Colonic mucosa (tissue), 4 donors: ENCODE results near the gene CASKIN2. TPM values are rescaled to one million over a fixed set of nuclear protein-coding genes. Genes with fewer than 3 reads are reported as not detected.
"Not testable (repeated sequence)": the region's sequence is repeated elsewhere in the genome, so short reads cannot be mapped to it uniquely, and the experiment has no call there.

Experiments
- DNase-seq: peaks from one replicate; pipeline ENCODE4 v3.0.0-alpha.2; 2020
- H3K27ac ChIP-seq: fragments of 200-600 bp; one replicate; pipeline ENCODE4 v1.8.0; 2021
- H3K27me3 ChIP-seq: fragments of 200-600 bp; one replicate; pipeline ENCODE4 v1.8.0; 2021
- H3K36me3 ChIP-seq: fragments of 200-600 bp; one replicate; pipeline ENCODE4 v1.8.0; 2021
- H3K4me1 ChIP-seq: fragments of 200-600 bp; one replicate; pipeline ENCODE4 v1.8.0; 2021; ENCODE audit warnings: mild to moderate bottlenecking
- H3K4me3 ChIP-seq: fragments of 200-600 bp; one replicate; pipeline ENCODE4 v1.8.0; 2021
- H3K9ac ChIP-seq, 2 donors: one replicate each; pipeline ENCODE4 v1.7.0; 2013; ENCODE audit warnings: control low read depth in 2 of 2, low read depth in 2 of 2, low read length in 2 of 2
- H3K9me3 ChIP-seq: fragments of 200-600 bp; one replicate; pipeline ENCODE4 v1.8.0; 2021
- CTCF ChIP-seq: fragments of 200-600 bp; IDR thresholded peaks from one replicate; pipeline ENCODE4 v1.8.0; 2022; ENCODE audit warnings: antibody characterized with exemption, mild to moderate bottlenecking
- intact Hi-C: fragments of 100-400 bp; cut with DNase I; formaldehyde crosslinking; loops from one replicate; pipeline ENCODE4 v1.14.1; 2022
- total RNA-seq, 2 donors: library from RNA; stranded (reverse); fragmentation: NEBNext Ultra II Directional in 1 of 2; extraction: Animal tissue kit (Norgen Biotek cat#: 25700) in 1 of 2; gene quantifications; one replicate each; pipeline ENCODE4 v1.2.1, GENCODE V29; 2021
- donor health status: healthy.
- donor health status: DM: no; HTN: no; CAD: no.
- donor health status: DM: no; HTN: no; CAD: no.

The CASKIN2 gene
- total RNA-seq, 2 donors from 2014 or later: 26.5 to 28.6 TPM

- no peak for DNase-seq
- intact Hi-C loops: no loop called here
- no peak overlapping the region for H3K27ac ChIP-seq
- no peak overlapping the region for H3K9ac ChIP-seq
- no peaks in the 10 kb centered on the region for H3K9me3 ChIP-seq
- H3K27me3 ChIP-seq: no peaks in the 10 kb centered on the region
- H3K4me3 ChIP-seq: no peak overlapping the region
- H3K36me3 ChIP-seq: no peaks in the 10 kb centered on the region
- peaks cover 5% of the 10 kb centered on the region for H3K4me1 ChIP-seq
- TF ChIP-seq CTCF: no peak
Observed at GRCh38 chr17:75481194-75482068, 33.9 kb downstream of the CASKIN2 start.

- Histone ChIP-seq H3K9ac (no peak overlapping the region), H3K4me3 (no peak overlapping the region)
- DNase-seq: no peak
Observed at GRCh38 chr17:75480281-75480680, 35.1 kb downstream of the CASKIN2 start.

GRCh38 chr17:75478508-75478907 is 36.8 kb downstream of the CASKIN2 start:
- Histone ChIP-seq H3K36me3 (no peaks in the 10 kb centered on the region), H3K9ac (no peak overlapping the region), H3K9me3 (no peaks in the 10 kb centered on the region), H3K4me3 (no peak overlapping the region), H3K4me1 (peaks cover 5% of the 10 kb centered on the region), H3K27me3 (no peaks in the 10 kb centered on the region), H3K27ac (no peak overlapping the region)
- no peak for TF ChIP-seq CTCF
- intact Hi-C loops: no loop called here
- no peak for DNase-seq

More at GRCh38 chr17:75480281-75480680, 35.1 kb downstream of the CASKIN2 start:
- intact Hi-C loops: no loop called here
- Histone ChIP-seq H3K27me3 (no peaks in the 10 kb centered on the region), H3K9me3 (no peaks in the 10 kb centered on the region), H3K27ac (no peak overlapping the region), H3K4me1 (peaks cover 5% of the 10 kb centered on the region), H3K36me3 (no peaks in the 10 kb centered on the region)
- no peak for TF ChIP-seq CTCF

- H3K27me3 ChIP-seq, DNase-seq, H3K9me3 ChIP-seq, intact Hi-C loops, H3K27ac ChIP-seq, H3K4me1 ChIP-seq, H3K4me3 ChIP-seq, H3K36me3 ChIP-seq, H3K9ac ChIP-seq: not testable (repeated sequence)
Observed at GRCh38 chr17:75477490-75477862, 37.9 kb downstream of the CASKIN2 start.

GRCh38 chr17:75476752-75477489 is 38.4 kb downstream of the CASKIN2 start:
- H3K9ac ChIP-seq: no peak overlapping the region
- intact Hi-C loops: no loop called here
- no peaks in the 10 kb centered on the region for H3K36me3 ChIP-seq
- H3K27me3 ChIP-seq: no peaks in the 10 kb centered on the region
- H3K27ac ChIP-seq: no peak overlapping the region
- no peaks in the 10 kb centered on the region for H3K9me3 ChIP-seq
- no peak for DNase-seq
- no peak overlapping the region for H3K4me3 ChIP-seq
- no peak for TF ChIP-seq CTCF
- peaks cover 5% of the 10 kb centered on the region for H3K4me1 ChIP-seq

- Histone ChIP-seq H3K27ac (peak overlapping the region; percentile 27), H3K27me3 (no peaks in the 10 kb centered on the region), H3K9me3 (no peaks in the 10 kb centered on the region), H3K36me3 (no peaks in the 10 kb centered on the region), H3K9ac (no peak overlapping the region), H3K4me3 (no peak overlapping the region), H3K4me1 (peaks cover 5% of the 10 kb centered on the region)
- no peak for DNase-seq
- intact Hi-C loops: no loop called here
- no peak for TF ChIP-seq CTCF
Observed at GRCh38 chr17:75476271-75476671, 39.1 kb downstream of the CASKIN2 start.
